CD8-positive, alpha-beta memory T cell (primary cell): Measurements from ENCODE around the gene DTWD2. TPM values are rescaled to one million over a fixed set of nuclear protein-coding genes. Genes with fewer than 3 reads are reported as not detected.

Source experiments
- CTCF ChIA-PET: fragments of 350-600 bp; sonication (Branson Sonifier 250); formaldehyde crosslinking; loops from one replicate; lab custom pipeline; 2021; ENCODE audit warnings: antibody characterized with exemption; lab: Charles Lee
- POLR2A ChIA-PET: fragments of 350-600 bp; sonication (Branson Sonifier 250); formaldehyde crosslinking; loops from one replicate; lab custom pipeline; 2021; ENCODE audit warnings: antibody characterized with exemption; lab: Charles Lee
- DNase-seq, 5 donors: peaks; one replicate each; pipeline versions ENCODE4 v3.0.0 to v3.0.0-alpha.2; 2020 to 2022; ENCODE audit warnings: mixed read lengths in 1 of 5
- H3K27ac ChIP-seq: one replicate; pipeline ENCODE4 v1.7.0; 2013; ENCODE audit warnings: low read depth, mild to moderate bottlenecking, low read length, moderate library complexity
- H3K27me3 ChIP-seq: 2 replicates; pipeline ENCODE4 v1.7.0; 2013; ENCODE audit warnings: low read length, mild to moderate bottlenecking; ENCODE audit not compliant: insufficient read depth, poor library complexity, severe bottlenecking
- H3K36me3 ChIP-seq: 2 replicates; pipeline ENCODE4 v1.7.0; 2013; ENCODE audit warnings: mild to moderate bottlenecking, low read length, moderate library complexity; ENCODE audit not compliant: insufficient read depth
- H3K4me1 ChIP-seq: 2 replicates; pipeline ENCODE4 v1.7.0; 2013; ENCODE audit warnings: mild to moderate bottlenecking, low read length, moderate library complexity; ENCODE audit not compliant: insufficient read depth
- H3K4me3 ChIP-seq: 2 replicates; pipeline ENCODE4 v1.7.0; 2013; ENCODE audit warnings: mild to moderate bottlenecking, low read length
- H3K9me3 ChIP-seq: 2 replicates; pipeline ENCODE4 v1.7.0; 2013; ENCODE audit warnings: mild to moderate bottlenecking, low read length
- H3K27ac Mint-ChIP-seq, 8 donors: one replicate each; pipeline ENCODE4 v1.8.0; 2020 to 2021; ENCODE audit warnings: mixed read lengths in 8 of 8, mild to moderate bottlenecking in 6 of 8, inconsistent platforms in 3 of 8, moderate library complexity in 3 of 8
- H3K27me3 Mint-ChIP-seq, 2 donors: one replicate each; pipeline ENCODE4 v1.8.0; 2020 to 2021; ENCODE audit warnings: mixed read lengths in 2 of 2, mild to moderate bottlenecking in 1 of 2, moderate library complexity in 1 of 2
- H3K36me3 Mint-ChIP-seq, 3 donors: one replicate each; pipeline ENCODE4 v1.8.0; 2020 to 2021; ENCODE audit warnings: mixed read lengths in 3 of 3, inconsistent platforms in 1 of 3, mild to moderate bottlenecking in 1 of 3
- H3K4me1 Mint-ChIP-seq, 3 donors: one replicate each; pipeline ENCODE4 v1.8.0; 2020 to 2021; ENCODE audit warnings: mixed read lengths in 3 of 3, inconsistent platforms in 1 of 3, mild to moderate bottlenecking in 1 of 3
- H3K4me3 Mint-ChIP-seq, 7 donors: one replicate each; pipeline ENCODE4 v1.8.0; 2020 to 2021; ENCODE audit warnings: mixed read lengths in 7 of 7, mild to moderate bottlenecking in 6 of 7, moderate library complexity in 4 of 7, inconsistent platforms in 2 of 7
- H3K9me3 Mint-ChIP-seq, 5 donors: one replicate each; pipeline ENCODE4 v1.8.0; 2020 to 2022; ENCODE audit warnings: mixed read lengths in 5 of 5, mild to moderate bottlenecking in 3 of 5, moderate library complexity in 2 of 5, inconsistent platforms in 1 of 5
- polyA plus RNA-seq: library from polyadenylated mRNA; unstranded; fragments of 300-500 nt; fragmentation: Illumina TruSeq; gene quantifications from one replicate; pipeline ENCODE4 v1.2.3, GENCODE V29; 2021
- total RNA-seq, 2 experiments: library from RNA; stranded (reverse); gene quantifications; one replicate each; pipeline ENCODE4 v1.2.3, GENCODE V29; 2021

The DTWD2 gene
- total and polyA plus RNA-seq, 3 experiments from 2014 or later, result 3.3 to 4.2 (median 3.7) TPM

DNA sequence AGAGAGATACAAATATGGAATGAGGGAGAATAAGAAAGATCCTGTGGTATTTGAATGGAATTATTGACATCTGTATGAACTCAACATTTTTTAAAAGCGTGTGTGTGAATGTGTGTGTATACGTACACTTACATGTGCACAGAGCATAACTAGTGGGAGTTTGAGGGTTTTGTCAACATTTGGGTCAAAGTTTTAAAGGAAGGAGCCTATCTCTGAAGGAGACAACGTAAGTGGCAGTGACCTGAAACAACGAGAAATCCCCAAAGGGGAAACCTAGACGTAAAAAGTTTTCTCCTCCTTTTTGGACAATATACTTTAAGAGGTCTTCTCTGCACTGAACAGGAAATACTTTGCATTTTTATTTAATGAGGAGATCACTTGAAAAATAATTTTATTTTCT lies 40.2 kb upstream of the DTWD2 start:
- no peak overlapping the region for H3K27ac Mint-ChIP-seq
- ChIA-PET POLR2A (no interaction called here), CTCF (no interaction called here)
- no peaks in the 10 kb centered on the region for H3K36me3 ChIP-seq
- peaks cover 0 to 4% (median 0%) of the 10 kb centered on the region in 5 donors for H3K9me3 Mint-ChIP-seq
- no peaks in the 10 kb centered on the region for H3K36me3 Mint-ChIP-seq
- H3K4me3 ChIP-seq, result no peak overlapping the region
- no peak for DNase-seq
- no peaks in the 10 kb centered on the region for H3K27me3 ChIP-seq
- H3K27ac ChIP-seq, result no peak overlapping the region
- H3K4me1 Mint-ChIP-seq, result peaks cover 16 to 19% (median 17%) of the 10 kb centered on the region in 3 donors
- H3K9me3 ChIP-seq, result no peaks in the 10 kb centered on the region
- H3K27me3 Mint-ChIP-seq, result no peaks in the 10 kb centered on the region
- H3K4me1 ChIP-seq, result peaks cover 13% of the 10 kb centered on the region
- no peak overlapping the region for H3K4me3 Mint-ChIP-seq

- Mint-ChIP-seq H3K9me3 (peaks cover 0 to 4% (median 0%) of the 10 kb centered on the region in 5 donors), H3K36me3 (no peaks in the 10 kb centered on the region), H3K4me3 (no peak overlapping the region), H3K27ac (peak overlapping the region in 1 of 8 donors; percentile 48), H3K27me3 (no peaks in the 10 kb centered on the region), H3K4me1 (no peaks in the 10 kb centered on the region)
- ChIA-PET CTCF (interaction anchor here (0.7 to 2.1 kb wide), 3 partner anchors 34 to 412 kb away, joined by 4 to 12 read pairs (median 8); partner anchors contain the start of gene DTWD2), POLR2A (no interaction called here)
- no peak overlapping the region for H3K27ac ChIP-seq
- H3K36me3 ChIP-seq, result no peaks in the 10 kb centered on the region
- H3K27me3 ChIP-seq, result no peaks in the 10 kb centered on the region
- no peaks in the 10 kb centered on the region for H3K4me1 ChIP-seq
- H3K9me3 ChIP-seq, result no peaks in the 10 kb centered on the region
- DNase-seq, result no peak
- no peak overlapping the region for H3K4me3 ChIP-seq
Observed at GRCh38 chr5:119022773-119023172, 34.4 kb upstream of the DTWD2 start.

- Mint-ChIP-seq H3K27me3 (no peaks in the 10 kb centered on the region), H3K36me3 (no peaks in the 10 kb centered on the region), H3K9me3 (peaks cover 0 to 4% (median 0%) of the 10 kb centered on the region in 5 donors), H3K27ac (peak overlapping the region in 1 of 8 donors; percentile 48), H3K4me1 (no peaks in the 10 kb centered on the region), H3K4me3 (no peak overlapping the region)
- Histone ChIP-seq H3K27ac (no peak overlapping the region), H3K9me3 (no peaks in the 10 kb centered on the region), H3K4me1 (no peaks in the 10 kb centered on the region), H3K4me3 (no peak overlapping the region), H3K27me3 (no peaks in the 10 kb centered on the region), H3K36me3 (no peaks in the 10 kb centered on the region)
- POLR2A ChIA-PET, result no interaction called here
- peak in 2 of 5 donors; percentile 20 to 33 for DNase-seq
- CTCF ChIA-PET, result interaction anchor here (0.7 to 2.1 kb wide), 8 partner anchors 33 to 413 kb away, joined by 3 to 12 read pairs (median 4); partner anchors contain the start of gene DTWD2
Observed at GRCh38 chr5:119022017-119022745, 33.8 kb upstream of the DTWD2 start.

DNA sequence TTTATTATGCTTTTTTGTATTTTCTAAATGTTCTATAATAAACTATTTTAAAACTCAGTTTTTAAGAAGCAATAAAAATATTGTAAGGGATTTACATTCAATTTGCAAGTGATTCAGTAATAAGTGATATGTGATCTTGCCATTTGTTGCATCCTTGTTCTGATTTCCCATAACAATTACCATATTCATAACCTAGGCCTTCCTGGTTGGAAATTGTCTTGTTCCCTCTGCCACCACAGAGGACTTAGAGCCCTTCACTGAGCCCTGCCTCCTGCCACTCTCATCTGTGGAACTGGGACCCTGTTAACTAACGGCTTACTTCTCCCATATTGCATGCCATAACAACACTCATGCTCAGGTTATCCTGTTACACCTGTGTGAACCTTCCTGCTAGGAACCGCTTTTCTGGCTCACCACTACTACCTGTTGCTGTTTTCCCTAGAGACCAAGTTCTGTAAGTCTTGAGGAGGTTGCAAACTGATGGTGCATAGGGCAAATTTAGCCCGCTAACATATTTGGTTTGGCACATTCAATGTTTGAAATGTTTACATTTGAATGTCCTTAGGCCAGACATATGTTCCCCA lies 32.9 kb upstream of the DTWD2 start:
- no peaks in the 10 kb centered on the region for H3K4me1 Mint-ChIP-seq
- peaks cover 0 to 4% (median 0%) of the 10 kb centered on the region in 5 donors for H3K9me3 Mint-ChIP-seq
- Histone ChIP-seq H3K27me3 (no peaks in the 10 kb centered on the region), H3K9me3 (no peaks in the 10 kb centered on the region), H3K36me3 (no peaks in the 10 kb centered on the region), H3K27ac (no peak overlapping the region), H3K4me1 (no peaks in the 10 kb centered on the region), H3K4me3 (no peak overlapping the region)
- H3K27ac Mint-ChIP-seq, result no peak overlapping the region
- POLR2A ChIA-PET, result no interaction called here
- H3K27me3 Mint-ChIP-seq, result no peaks in the 10 kb centered on the region
- no peak for DNase-seq
- no peaks in the 10 kb centered on the region for H3K36me3 Mint-ChIP-seq
- CTCF ChIA-PET, result interaction anchor here (0.7 to 2.1 kb wide), 7 partner anchors 32 to 414 kb away, joined by 3 to 12 read pairs (median 5); partner anchors contain the start of gene DTWD2
- no peak overlapping the region for H3K4me3 Mint-ChIP-seq

GRCh38 chr5:119019949-119020348 lies 31.6 kb upstream of the DTWD2 start:
- H3K36me3 ChIP-seq, result no peaks in the 10 kb centered on the region
- H3K4me3 Mint-ChIP-seq, result no peak overlapping the region
- no peaks in the 10 kb centered on the region for H3K4me1 Mint-ChIP-seq
- DNase-seq, result no peak
- no peak overlapping the region for H3K27ac ChIP-seq
- no peaks in the 10 kb centered on the region for H3K27me3 Mint-ChIP-seq
- H3K27me3 ChIP-seq, result no peaks in the 10 kb centered on the region
- no peaks in the 10 kb centered on the region for H3K4me1 ChIP-seq
- no peak overlapping the region for H3K4me3 ChIP-seq
- ChIA-PET POLR2A (interaction anchor here (0.6 kb wide), 1 partner anchor 392 kb away, joined by 3 read pairs; no protein-coding TSS in a partner anchor), CTCF (interaction anchor here (0.9 to 1.2 kb wide), 2 partner anchors 392 to 414 kb away, joined by 3 read pairs; no protein-coding TSS in a partner anchor)
- no peaks in the 10 kb centered on the region for H3K9me3 ChIP-seq
- H3K36me3 Mint-ChIP-seq, result no peaks in the 10 kb centered on the region
- peaks cover 0 to 1% (median 0%) of the 10 kb centered on the region in 5 donors for H3K9me3 Mint-ChIP-seq
- H3K27ac Mint-ChIP-seq, result no peak overlapping the region

DNA sequence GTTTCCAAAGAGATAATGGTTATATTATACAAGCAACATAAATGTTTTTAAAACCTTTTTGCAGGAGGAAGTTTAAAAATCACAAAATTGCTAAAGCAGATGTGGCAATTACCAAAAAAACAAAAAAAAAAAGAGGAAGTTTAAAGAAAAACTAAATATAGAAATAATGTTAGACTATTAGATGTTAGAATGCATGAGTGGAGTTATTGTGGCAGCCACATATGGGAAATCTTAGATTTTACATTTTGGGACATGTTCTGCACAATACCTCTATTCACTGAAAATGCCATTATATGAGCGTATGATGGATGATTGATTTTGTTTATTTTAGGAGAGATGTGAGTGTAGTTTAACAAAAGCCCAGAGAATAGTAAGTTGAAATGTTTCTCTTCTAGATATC lies 31.2 kb upstream of the DTWD2 start:
- Mint-ChIP-seq H3K27me3 (no peaks in the 10 kb centered on the region), H3K36me3 (no peaks in the 10 kb centered on the region), H3K4me3 (no peak overlapping the region), H3K27ac (no peak overlapping the region), H3K9me3 (peaks cover 0 to 1% (median 0%) of the 10 kb centered on the region in 5 donors), H3K4me1 (no peaks in the 10 kb centered on the region)
- Histone ChIP-seq H3K36me3 (no peaks in the 10 kb centered on the region), H3K27me3 (no peaks in the 10 kb centered on the region), H3K4me1 (no peaks in the 10 kb centered on the region), H3K4me3 (no peak overlapping the region), H3K27ac (no peak overlapping the region), H3K9me3 (no peaks in the 10 kb centered on the region)
- ChIA-PET POLR2A (interaction anchor here (0.6 kb wide), 1 partner anchor 392 kb away, joined by 3 read pairs; no protein-coding TSS in a partner anchor), CTCF (interaction anchor here (1.1 to 1.2 kb wide), 2 partner anchors 415 kb away, joined by 3 to 4 read pairs; no protein-coding TSS in a partner anchor)
- no peak for DNase-seq

DNA sequence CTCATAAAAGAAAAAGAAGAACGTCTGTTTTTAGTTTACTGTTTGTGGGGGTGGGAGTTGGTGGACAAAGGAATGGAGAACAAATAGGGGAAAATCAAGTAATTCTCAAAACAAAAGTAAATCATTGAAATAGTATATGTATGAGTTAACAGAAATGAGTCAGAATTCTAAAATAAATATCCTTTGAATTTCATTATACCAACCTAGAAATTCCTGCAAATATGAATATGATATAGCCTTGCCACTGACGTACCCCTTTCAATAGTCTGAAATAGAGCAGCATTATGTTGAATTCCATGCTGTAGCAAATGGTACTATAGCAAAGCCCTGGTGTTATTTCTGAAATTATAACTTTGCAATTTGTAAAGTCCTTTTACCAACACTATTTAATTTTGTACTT lies 29.6 kb upstream of the DTWD2 start:
- Mint-ChIP-seq H3K9me3 (no peaks in the 10 kb centered on the region), H3K4me1 (no peaks in the 10 kb centered on the region), H3K27ac (no peak overlapping the region), H3K27me3 (no peaks in the 10 kb centered on the region), H3K36me3 (no peaks in the 10 kb centered on the region), H3K4me3 (no peak overlapping the region)
- Histone ChIP-seq H3K4me1 (no peaks in the 10 kb centered on the region), H3K27me3 (no peaks in the 10 kb centered on the region), H3K36me3 (no peaks in the 10 kb centered on the region), H3K4me3 (no peak overlapping the region), H3K27ac (no peak overlapping the region), H3K9me3 (no peaks in the 10 kb centered on the region)
- DNase-seq, result no peak
- POLR2A ChIA-PET, result no interaction called here
- CTCF ChIA-PET, result interaction anchor here (0.7 to 0.9 kb wide), 2 partner anchors 29 to 394 kb away, joined by 3 to 4 read pairs; partner anchors contain the start of gene DTWD2
